Neuronal stem cell (in vitro differentiated cells): ENCODE measurements around the gene NOSTRIN.
"Not testable (repeated sequence)": the region's sequence is repeated elsewhere in the genome, so short reads cannot be mapped to it uniquely, and the experiment has no call there.

Experiments
- DNase-seq: peaks from one replicate; pipeline ENCODE4 v3.0.0-alpha.2; 2013; ENCODE audit warnings: low spot score
- H2AFZ ChIP-seq: one replicate; pipeline ENCODE4 v1.6.1; 2013; ENCODE audit warnings: mild to moderate bottlenecking, low read length, inconsistent platforms
- H2AK5ac ChIP-seq: 2 replicates; pipeline ENCODE4 v1.6.1; 2013; ENCODE audit warnings: low read depth, mild to moderate bottlenecking, inconsistent platforms, low read length, moderate library complexity, mixed read lengths
- H2BK120ac ChIP-seq: 2 replicates; pipeline ENCODE4 v1.6.1; 2013; ENCODE audit warnings: low read depth, mild to moderate bottlenecking, inconsistent platforms, low read length, moderate library complexity, mixed read lengths
- H2BK12ac ChIP-seq: one replicate; pipeline ENCODE4 v1.6.1; 2013; ENCODE audit warnings: low read length, inconsistent platforms
- H2BK15ac ChIP-seq: 2 replicates; pipeline ENCODE4 v1.6.1; 2013; ENCODE audit warnings: mild to moderate bottlenecking, low read length, inconsistent platforms, mixed read lengths
- H2BK5ac ChIP-seq: one replicate; pipeline ENCODE4 v1.6.1; 2013; ENCODE audit warnings: inconsistent platforms, mild to moderate bottlenecking, low read length, moderate library complexity
- H3K14ac ChIP-seq: one replicate; pipeline ENCODE4 v1.6.1; 2013; ENCODE audit warnings: low read length, inconsistent platforms
- H3K18ac ChIP-seq: 2 replicates; pipeline ENCODE4 v1.6.1; 2013; ENCODE audit warnings: low read length, inconsistent platforms
- H3K23ac ChIP-seq: 2 replicates; pipeline ENCODE4 v1.6.1; 2013; ENCODE audit warnings: low read depth, mild to moderate bottlenecking, mixed read lengths, low read length, inconsistent platforms; ENCODE audit not compliant: poor library complexity
- H3K27ac ChIP-seq: replicated peaks from 3 replicates; pipeline ENCODE4 v1.5.1; 2013; ENCODE audit warnings: low read length, inconsistent platforms
- H3K27me3 ChIP-seq, 3 experiments: 2 replicates each; pipeline ENCODE4 v1.6.1; 2013; ENCODE audit warnings: low read length in 3 of 3, mild to moderate bottlenecking in 2 of 3, inconsistent platforms in 1 of 3, low read depth in 1 of 3, mixed read lengths in 1 of 3, moderate library complexity in 1 of 3; ENCODE audit not compliant: control insufficient read depth in 3 of 3, insufficient read depth in 3 of 3
- H3K36me3 ChIP-seq, 2 donors: replicated peaks in 1 of 2; 2 replicates each; pipeline ENCODE4 v1.6.1; 2013; ENCODE audit warnings: low read length in 2 of 2; ENCODE audit not compliant: control insufficient read depth in 2 of 2, insufficient read depth in 2 of 2
- H3K4ac ChIP-seq: 2 replicates; pipeline ENCODE4 v1.6.1; 2013; ENCODE audit warnings: inconsistent platforms, mild to moderate bottlenecking, low read length, moderate library complexity
- H3K4me1 ChIP-seq, 2 donors: 1 replicate in 1 of 2; 2 replicates in 1 of 2; pipeline ENCODE4 v1.6.1; 2013; ENCODE audit warnings: low read length in 2 of 2, low read depth in 1 of 2; ENCODE audit not compliant: control insufficient read depth in 2 of 2, insufficient read depth in 1 of 2
- H3K4me2 ChIP-seq: one replicate; pipeline ENCODE4 v1.6.1; 2013; ENCODE audit warnings: mild to moderate bottlenecking, low read length, inconsistent platforms; ENCODE audit not compliant: insufficient read depth, poor library complexity, severe bottlenecking
- H3K4me3 ChIP-seq, 2 donors: 2 replicates each; pipeline ENCODE4 v1.5.1; 2013; ENCODE audit warnings: low read length in 2 of 2, mild to moderate bottlenecking in 2 of 2, inconsistent platforms in 1 of 2, moderate library complexity in 1 of 2
- H3K79me1 ChIP-seq: one replicate; pipeline ENCODE4 v1.6.1; 2013; ENCODE audit warnings: low read depth, mild to moderate bottlenecking, inconsistent platforms, low read length, moderate library complexity
- H3K9ac ChIP-seq: one replicate; pipeline ENCODE4 v1.6.1; 2013; ENCODE audit warnings: mild to moderate bottlenecking, low read depth, low read length, inconsistent platforms; ENCODE audit not compliant: poor library complexity
- H3K9me3 ChIP-seq, 2 donors: replicated peaks in 1 of 2; 2 replicates each; pipeline versions ENCODE3 to v1.6.1; 2013; ENCODE audit warnings: low read length in 2 of 2, mild to moderate bottlenecking in 2 of 2, inconsistent platforms in 1 of 2, low read depth in 1 of 2, mixed read lengths in 1 of 2, moderate library complexity in 1 of 2; ENCODE audit not compliant: control insufficient read depth in 2 of 2, insufficient read depth in 1 of 2
- H4K8ac ChIP-seq: one replicate; pipeline ENCODE4 v1.6.1; 2013; ENCODE audit warnings: low read depth, mild to moderate bottlenecking, inconsistent platforms, low read length, moderate library complexity
- H4K91ac ChIP-seq: one replicate; pipeline ENCODE4 v1.6.1; 2013; ENCODE audit warnings: low read length, low read depth, mild to moderate bottlenecking, inconsistent platforms; ENCODE audit not compliant: poor library complexity
- WGBS, 2 donors: extraction: QIAGEN DNeasy Blood & Tissue Kit; methylation state at CpG; one replicate each; pipeline ENCODE4 v1.1.7; 2013; ENCODE audit warnings: missing lambda C conversion rate in 2 of 2, mixed read lengths in 1 of 2; ENCODE audit not compliant: insufficient read length in 2 of 2, insufficient replicate concordance in 1 of 2; ENCODE audit errors: extremely low coverage in 2 of 2; 5-methylcytosine and 5-hydroxymethylcytosine counted together

Gene NOSTRIN

DNA sequence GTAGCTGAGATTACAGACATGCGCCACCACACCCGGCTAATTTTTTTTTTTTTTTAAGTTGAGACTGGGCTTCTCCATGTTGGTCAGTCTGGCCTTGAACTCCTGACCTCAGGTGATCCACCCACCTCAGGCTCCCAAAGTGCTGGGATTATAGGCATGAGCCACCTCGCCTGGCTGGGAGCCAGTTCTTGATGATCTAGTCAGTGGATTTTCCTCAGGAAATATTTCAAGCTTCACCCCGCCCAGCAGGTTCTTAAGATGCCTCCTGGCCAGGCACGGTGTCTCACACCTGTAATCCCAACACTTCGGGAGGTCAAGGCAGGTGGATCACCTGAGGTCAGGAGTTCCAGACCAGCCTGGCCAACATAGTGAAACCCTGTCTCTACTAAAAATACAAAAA, 34.1 kb upstream of the NOSTRIN start:
- not testable (repeated sequence) for H3K14ac ChIP-seq, H4K8ac ChIP-seq, DNase-seq, H3K9me3 ChIP-seq, H3K79me1 ChIP-seq, H3K4me2 ChIP-seq, H2BK12ac ChIP-seq, H3K27me3 ChIP-seq, H3K18ac ChIP-seq, H2BK5ac ChIP-seq, H2AFZ ChIP-seq, H2BK15ac ChIP-seq, H3K27ac ChIP-seq, H2BK120ac ChIP-seq, H2AK5ac ChIP-seq, H4K91ac ChIP-seq, H3K9ac ChIP-seq, H3K4me3 ChIP-seq, H3K4ac ChIP-seq, H3K23ac ChIP-seq, H3K4me1 ChIP-seq
- peaks cover 4 to 23% of the 10 kb centered on the region in 2 donors for H3K36me3 ChIP-seq
- WGBS, 2 donors, result no CpG with 5 or more reads among the region's 6 CpGs

DNA sequence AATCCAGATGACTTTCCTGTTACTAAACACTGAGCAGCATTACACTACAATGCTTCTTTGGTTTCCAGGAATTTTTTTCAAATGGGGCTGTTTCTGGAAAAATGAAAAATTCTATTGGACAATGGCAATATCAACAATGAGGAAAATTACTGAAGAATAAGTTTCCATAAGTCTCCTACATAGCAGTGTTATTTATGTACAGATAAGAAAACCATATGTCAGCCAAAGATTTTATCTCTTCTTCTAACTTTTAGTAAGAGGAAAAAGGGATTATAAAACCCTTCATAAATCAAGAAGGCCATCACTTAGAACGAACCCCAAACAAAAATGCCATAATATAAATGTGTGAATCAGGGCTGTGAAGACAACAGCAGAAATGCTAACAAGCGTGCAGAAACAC, 31.6 kb upstream of the NOSTRIN start:
- DNase-seq, result no peak
- Histone ChIP-seq H4K91ac (no peak overlapping the region), H4K8ac (no peak overlapping the region), H3K27me3 (no peaks in the 10 kb centered on the region), H3K4me1 (no peaks in the 10 kb centered on the region), H2BK15ac (no peak overlapping the region), H2BK12ac (no peak overlapping the region), H2AK5ac (no peak overlapping the region), H3K4me2 (no peak overlapping the region), H3K79me1 (no peaks in the 10 kb centered on the region), H3K9ac (no peak overlapping the region), H3K36me3 (peaks cover 4 to 19% of the 10 kb centered on the region in 2 donors), H2BK120ac (no peak overlapping the region), H3K18ac (no peak overlapping the region), H2AFZ (no peak overlapping the region), H3K27ac (no peak overlapping the region), H2BK5ac (no peak overlapping the region), H3K9me3 (peaks cover 0 to under 1% of the 10 kb centered on the region in 2 donors), H3K23ac (no peak overlapping the region), H3K4ac (no peak overlapping the region), H3K4me3 (no peak overlapping the region), H3K14ac (no peak overlapping the region)
- WGBS, 2 donors, result no CpG with 5 or more reads among the region's 2 CpGs

DNA sequence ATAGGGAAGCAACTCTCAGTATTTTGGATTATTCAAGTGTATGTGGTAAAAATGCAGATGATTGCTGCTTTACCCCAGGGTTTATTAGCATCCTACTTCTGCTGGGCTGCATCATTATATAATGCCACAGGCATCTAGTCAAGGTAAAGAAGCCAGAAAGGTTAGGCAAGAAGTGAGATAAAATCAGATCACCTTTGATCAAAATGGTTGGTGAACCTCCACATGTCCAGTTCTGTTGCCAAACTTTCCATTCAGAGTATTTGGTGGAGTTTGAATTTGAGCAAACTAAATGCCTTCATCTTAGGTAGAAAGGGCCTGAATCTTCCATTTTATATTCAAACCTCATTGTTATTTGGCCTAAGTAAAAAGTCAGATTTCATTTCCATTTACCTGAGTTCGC, 29.7 kb upstream of the NOSTRIN start:
- H3K36me3 ChIP-seq, result peaks cover 4 to 9% of the 10 kb centered on the region in 2 donors
- no peaks in the 10 kb centered on the region for H3K79me1 ChIP-seq
- H4K8ac ChIP-seq, result no peak overlapping the region
- no peak overlapping the region for H2AK5ac ChIP-seq
- no peak overlapping the region for H3K4me3 ChIP-seq
- H3K23ac ChIP-seq, result no peak overlapping the region
- no peak overlapping the region for H3K14ac ChIP-seq
- H3K4ac ChIP-seq, result no peak overlapping the region
- H3K9me3 ChIP-seq, result peaks cover 0 to 7% of the 10 kb centered on the region in 2 donors
- no peak overlapping the region for H2BK5ac ChIP-seq
- H3K18ac ChIP-seq, result no peak overlapping the region
- H3K4me2 ChIP-seq, result no peak overlapping the region
- no peak overlapping the region for H2BK15ac ChIP-seq
- no peak overlapping the region for H2AFZ ChIP-seq
- no peak overlapping the region for H3K9ac ChIP-seq
- no peak overlapping the region for H3K27ac ChIP-seq
- H4K91ac ChIP-seq, result no peak overlapping the region
- WGBS, 2 donors, result no CpG with 5 or more reads among the region's 1 CpG
- H2BK120ac ChIP-seq, result no peak overlapping the region
- no peaks in the 10 kb centered on the region for H3K27me3 ChIP-seq
- no peak overlapping the region for H2BK12ac ChIP-seq
- H3K4me1 ChIP-seq, result no peaks in the 10 kb centered on the region
- no peak for DNase-seq

DNA sequence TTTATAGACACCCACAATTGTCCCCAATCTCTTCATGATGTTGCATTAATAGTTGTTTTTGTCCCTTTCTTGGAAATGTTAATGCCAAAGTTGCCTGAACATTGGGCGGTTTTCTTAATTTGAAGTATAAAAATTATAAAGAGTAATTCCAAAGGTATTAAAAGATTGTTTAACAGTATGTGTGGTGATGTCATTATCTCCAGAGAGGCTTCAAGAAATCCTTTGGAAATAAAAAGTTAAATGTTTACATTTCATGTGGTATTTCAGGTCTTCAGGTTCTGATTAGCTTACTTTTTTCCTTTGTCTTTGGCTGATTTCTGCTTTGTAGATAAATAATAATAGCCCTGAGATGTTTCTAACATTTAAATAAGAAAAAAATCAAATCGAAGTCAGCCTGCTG, 29.3 kb upstream of the NOSTRIN start:
- Histone ChIP-seq H3K36me3 (peaks cover 4 to 9% of the 10 kb centered on the region in 2 donors), H2BK120ac (no peak overlapping the region), H3K4me2 (no peak overlapping the region), H2AK5ac (no peak overlapping the region), H3K4ac (no peak overlapping the region), H4K91ac (no peak overlapping the region), H3K9me3 (peaks cover 0 to 7% of the 10 kb centered on the region in 2 donors), H3K27ac (no peak overlapping the region), H3K4me3 (no peak overlapping the region), H3K14ac (no peak overlapping the region), H2BK15ac (no peak overlapping the region), H2BK12ac (no peak overlapping the region), H3K4me1 (no peaks in the 10 kb centered on the region), H3K27me3 (no peaks in the 10 kb centered on the region), H2BK5ac (no peak overlapping the region), H3K23ac (no peak overlapping the region), H3K79me1 (no peaks in the 10 kb centered on the region), H3K9ac (no peak overlapping the region), H4K8ac (no peak overlapping the region), H2AFZ (no peak overlapping the region), H3K18ac (no peak overlapping the region)
- no peak for DNase-seq
- no CpG with 5 or more reads among the region's 2 CpGs for WGBS, 2 donors
